Measurements from ENCODE around the gene SGSM1. TPM values are rescaled to one million over a fixed set of nuclear protein-coding genes. Genes with fewer than 3 reads are reported as not detected.

The SGSM1 gene
- total and polyA plus RNA-seq, 2 of the 4 experiments (the other 2 are of a cell fraction): not detected

DNA sequence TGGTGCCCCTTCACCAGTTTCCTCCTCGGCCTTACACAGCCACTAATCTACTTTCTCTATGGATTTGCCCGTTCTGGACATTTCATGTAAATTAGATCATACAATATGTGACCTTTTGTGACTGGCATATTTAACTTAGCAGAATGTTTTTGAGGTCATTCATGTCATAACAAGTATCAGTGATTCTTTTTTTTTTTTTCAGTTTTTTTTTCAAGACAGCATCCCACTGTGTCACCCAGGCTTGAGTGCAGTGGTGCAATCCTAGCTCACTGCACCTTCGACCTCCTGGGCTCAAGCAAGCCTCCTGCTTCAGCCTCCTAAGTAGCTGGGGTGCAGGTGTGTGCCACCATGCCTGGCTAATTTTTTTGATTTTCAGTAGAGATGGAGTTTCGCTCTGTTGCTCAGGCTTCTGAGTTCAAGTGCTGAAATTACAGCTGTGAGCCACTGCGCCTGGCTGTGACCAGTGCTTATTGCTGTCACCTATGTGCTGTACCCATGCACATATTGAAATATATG lies 169.2 kb downstream of the SGSM1 start:
- intact Hi-C loops (cut with micrococcal nuclease) (no loop called here), in situ Hi-C loops (cut with MboI; ENCODE audit: low sequenced_read_pairs) (no loop called here), dilution Hi-C loops (cut with HindIII; ENCODE audit: low sequenced_read_pairs, unreplicated experiment) (no loop called here)
- Histone ChIP-seq H3K18ac (ENCODE audit: low read depth, low read length) (no peak overlapping the region), H3K27me3 (ENCODE audit: control insufficient read depth, insufficient read depth, low read length) (no peaks in the 10 kb centered on the region; the same call in 1 of the 2 replicates), H2BK5ac (ENCODE audit: low read depth, low read length, poor library complexity, severe bottlenecking) (no peak overlapping the region), H4K91ac (ENCODE audit: insufficient read depth, low read depth, low read length) (no peak overlapping the region), H3K23ac (ENCODE audit: low read depth, low read length) (no peak overlapping the region), H3K4me1 (ENCODE audit: control insufficient read depth, insufficient read depth, low read length) (no peaks in the 10 kb centered on the region), H4K20me1 (ENCODE audit: insufficient read depth, low read length) (no peaks in the 10 kb centered on the region), H2AK5ac (ENCODE audit: low read depth, low read length) (no peak overlapping the region), H3K27ac (ENCODE audit: insufficient read depth, low read length) (no peak overlapping the region), H3K4me3 (ENCODE audit: insufficient read depth, low read depth, low read length) (no peak overlapping the region), H4K5ac (ENCODE audit: low read depth, low read length) (no peak overlapping the region), H2BK120ac (ENCODE audit: low read depth, low read length) (no peak overlapping the region), H4K8ac (ENCODE audit: low read depth in 2 of 2, low read length in 2 of 2) (no peak overlapping the region), H2AFZ (replicated peaks; ENCODE audit: low read length, poor library complexity) (no peak overlapping the region), H3K4ac (ENCODE audit: low read depth, low read length) (no peak overlapping the region), H3K4me2 (ENCODE audit: low read depth, low read length) (no peak overlapping the region), H3K14ac (replicated peaks; ENCODE audit: low read depth, low read length) (no peak overlapping the region), H3K9ac (ENCODE audit: low read depth, low read length) (no peak overlapping the region), H3K9me3 (ENCODE audit: control insufficient read depth, insufficient read depth, low read length) (no peaks in the 10 kb centered on the region), H3K79me1 (ENCODE audit: low read depth in 1 of 2, low read length in 2 of 2) (no peaks in the 10 kb centered on the region), H2BK20ac (ENCODE audit: low read depth, low read length) (no peak overlapping the region), H3K36me3 (ENCODE audit: control insufficient read depth, insufficient read depth, low read length) (no peaks in the 10 kb centered on the region), H3K9me1 (ENCODE audit: insufficient read depth, low read length) (no peaks in the 10 kb centered on the region), H2BK15ac (ENCODE audit: low read depth, low read length) (no peak overlapping the region), H3K56ac (ENCODE audit: extremely low read depth, insufficient read depth, low read length) (no peak overlapping the region), H2AK9ac (replicated peaks; ENCODE audit: low read depth, low read length, poor library complexity) (no peak overlapping the region)
- ATAC-seq (ENCODE audit: low read depth): no peak
- ChIA-PET CTCF (no interaction called here), POLR2A (ENCODE audit: unreplicated experiment) (no interaction called here)
- 40% methylated on average over 1 of the region's 5 CpGs; no CpG with 5 or more reads in 1 of the 2 experiments for WGBS, 2 experiments (ENCODE audit: extremely low coverage in 2 of 2, insufficient read length in 1 of 2)
- TF ChIP-seq RCOR1 (IDR thresholded peaks at IDR 0.05; ENCODE audit: insufficient replicate concordance, low read length) (no peak), MAZ (IDR thresholded peaks at IDR 0.05; ENCODE audit: borderline replicate concordance, low read depth, low read length) (no peak), POLR2A (IDR thresholded peaks at IDR 0.05; ENCODE audit: low read depth, low read length) (no peak), BHLHE40 (IDR thresholded peaks at IDR 0.05; ENCODE audit: low read depth, low read length) (no peak), RFX5 (IDR thresholded peaks at IDR 0.05; ENCODE audit: low read depth, low read length) (no peak), FOS (IDR thresholded peaks at IDR 0.05; ENCODE audit: low read depth, low read length) (no peak), MAFK (IDR thresholded peaks at IDR 0.05; ENCODE audit: low read depth, low read length) (no peak), MXI1 (IDR thresholded peaks at IDR 0.05; ENCODE audit: borderline replicate concordance, low read depth, low read length) (no peak), NFE2L2 (IDR thresholded peaks at IDR 0.05; ENCODE audit: low read depth, low read length) (no peak), SMC3 (IDR thresholded peaks at IDR 0.05; ENCODE audit: low read depth, low read length) (no peak), RAD21 (IDR thresholded peaks at IDR 0.05; ENCODE audit: low read length) (no peak), CEBPB (IDR thresholded peaks at IDR 0.05; ENCODE audit: low read depth, low read length) (no peak), CHD1 (IDR thresholded peaks at IDR 0.05; ENCODE audit: low read depth, low read length) (no peak)
- TF ChIP-seq, protein P1, sequence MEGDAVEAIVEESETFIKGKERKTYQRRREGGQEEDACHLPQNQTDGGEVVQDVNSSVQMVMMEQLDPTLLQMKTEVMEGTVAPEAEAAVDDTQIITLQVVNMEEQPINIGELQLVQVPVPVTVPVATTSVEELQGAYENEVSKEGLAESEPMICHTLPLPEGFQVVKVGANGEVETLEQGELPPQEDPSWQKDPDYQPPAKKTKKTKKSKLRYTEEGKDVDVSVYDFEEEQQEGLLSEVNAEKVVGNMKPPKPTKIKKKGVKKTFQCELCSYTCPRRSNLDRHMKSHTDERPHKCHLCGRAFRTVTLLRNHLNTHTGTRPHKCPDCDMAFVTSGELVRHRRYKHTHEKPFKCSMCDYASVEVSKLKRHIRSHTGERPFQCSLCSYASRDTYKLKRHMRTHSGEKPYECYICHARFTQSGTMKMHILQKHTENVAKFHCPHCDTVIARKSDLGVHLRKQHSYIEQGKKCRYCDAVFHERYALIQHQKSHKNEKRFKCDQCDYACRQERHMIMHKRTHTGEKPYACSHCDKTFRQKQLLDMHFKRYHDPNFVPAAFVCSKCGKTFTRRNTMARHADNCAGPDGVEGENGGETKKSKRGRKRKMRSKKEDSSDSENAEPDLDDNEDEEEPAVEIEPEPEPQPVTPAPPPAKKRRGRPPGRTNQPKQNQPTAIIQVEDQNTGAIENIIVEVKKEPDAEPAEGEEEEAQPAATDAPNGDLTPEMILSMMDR (conservative IDR thresholded peaks at IDR 0.05; ENCODE audit: low read depth, low read length): no peak
- TF ChIP-seq, protein P2, sequence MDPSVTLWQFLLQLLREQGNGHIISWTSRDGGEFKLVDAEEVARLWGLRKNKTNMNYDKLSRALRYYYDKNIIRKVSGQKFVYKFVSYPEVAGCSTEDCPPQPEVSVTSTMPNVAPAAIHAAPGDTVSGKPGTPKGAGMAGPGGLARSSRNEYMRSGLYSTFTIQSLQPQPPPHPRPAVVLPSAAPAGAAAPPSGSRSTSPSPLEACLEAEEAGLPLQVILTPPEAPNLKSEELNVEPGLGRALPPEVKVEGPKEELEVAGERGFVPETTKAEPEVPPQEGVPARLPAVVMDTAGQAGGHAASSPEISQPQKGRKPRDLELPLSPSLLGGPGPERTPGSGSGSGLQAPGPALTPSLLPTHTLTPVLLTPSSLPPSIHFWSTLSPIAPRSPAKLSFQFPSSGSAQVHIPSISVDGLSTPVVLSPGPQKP (IDR thresholded peaks at IDR 0.05; ENCODE audit: borderline replicate concordance, low read depth, low read length): no peak
- TF ChIP-seq, protein P3, sequence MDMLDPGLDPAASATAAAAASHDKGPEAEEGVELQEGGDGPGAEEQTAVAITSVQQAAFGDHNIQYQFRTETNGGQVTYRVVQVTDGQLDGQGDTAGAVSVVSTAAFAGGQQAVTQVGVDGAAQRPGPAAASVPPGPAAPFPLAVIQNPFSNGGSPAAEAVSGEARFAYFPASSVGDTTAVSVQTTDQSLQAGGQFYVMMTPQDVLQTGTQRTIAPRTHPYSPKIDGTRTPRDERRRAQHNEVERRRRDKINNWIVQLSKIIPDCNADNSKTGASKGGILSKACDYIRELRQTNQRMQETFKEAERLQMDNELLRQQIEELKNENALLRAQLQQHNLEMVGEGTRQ (IDR thresholded peaks at IDR 0.05; ENCODE audit: low read depth, low read length): no peak
- BruUV-seq (replicated peaks): no TSS peak
- no peak for DNase-seq

All from IMR-90 (cell line).